ENCODE data around the gene EDC4.

DNA sequence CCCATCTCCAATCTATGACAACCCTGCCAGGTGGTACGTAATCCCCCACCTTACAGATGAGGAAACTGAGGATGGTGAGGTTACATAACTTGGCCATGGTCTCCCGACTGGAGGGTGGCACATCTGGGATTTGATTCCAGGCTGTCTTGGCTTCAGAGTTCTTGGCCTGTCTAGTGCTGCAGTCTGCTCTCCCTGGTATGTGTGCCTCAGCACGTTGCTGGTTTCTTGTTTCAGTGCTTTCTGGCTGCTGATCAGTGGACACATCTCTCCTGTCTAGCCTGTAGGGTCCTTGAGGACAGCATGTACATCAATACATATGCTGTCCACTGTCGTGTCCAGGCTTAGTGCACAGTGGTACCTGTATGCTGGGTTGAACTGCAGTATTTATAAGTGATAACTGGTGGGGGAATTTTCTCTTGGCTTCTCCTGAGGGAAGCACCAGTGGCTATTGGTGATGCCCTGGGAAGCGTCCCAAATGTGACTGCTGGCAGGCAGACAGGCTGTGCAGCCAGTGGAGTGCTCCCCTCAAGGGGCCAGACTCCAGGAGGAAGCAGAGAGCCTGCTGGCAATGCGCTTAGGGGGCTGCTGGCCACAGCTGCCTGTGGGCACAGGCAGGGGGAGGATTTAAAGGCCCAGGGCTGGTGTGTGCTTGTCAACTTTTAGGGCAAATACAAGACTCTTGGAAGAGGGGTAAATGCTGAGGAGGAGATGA is 44.4 kb downstream of the EDC4 start:
- TF ChIP-seq, protein P1, sequence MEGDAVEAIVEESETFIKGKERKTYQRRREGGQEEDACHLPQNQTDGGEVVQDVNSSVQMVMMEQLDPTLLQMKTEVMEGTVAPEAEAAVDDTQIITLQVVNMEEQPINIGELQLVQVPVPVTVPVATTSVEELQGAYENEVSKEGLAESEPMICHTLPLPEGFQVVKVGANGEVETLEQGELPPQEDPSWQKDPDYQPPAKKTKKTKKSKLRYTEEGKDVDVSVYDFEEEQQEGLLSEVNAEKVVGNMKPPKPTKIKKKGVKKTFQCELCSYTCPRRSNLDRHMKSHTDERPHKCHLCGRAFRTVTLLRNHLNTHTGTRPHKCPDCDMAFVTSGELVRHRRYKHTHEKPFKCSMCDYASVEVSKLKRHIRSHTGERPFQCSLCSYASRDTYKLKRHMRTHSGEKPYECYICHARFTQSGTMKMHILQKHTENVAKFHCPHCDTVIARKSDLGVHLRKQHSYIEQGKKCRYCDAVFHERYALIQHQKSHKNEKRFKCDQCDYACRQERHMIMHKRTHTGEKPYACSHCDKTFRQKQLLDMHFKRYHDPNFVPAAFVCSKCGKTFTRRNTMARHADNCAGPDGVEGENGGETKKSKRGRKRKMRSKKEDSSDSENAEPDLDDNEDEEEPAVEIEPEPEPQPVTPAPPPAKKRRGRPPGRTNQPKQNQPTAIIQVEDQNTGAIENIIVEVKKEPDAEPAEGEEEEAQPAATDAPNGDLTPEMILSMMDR (IDR thresholded peaks at IDR 0.05; ENCODE audit: poor library complexity, severe bottlenecking) = no peak
- TF ChIP-seq TAF1 (IDR thresholded peaks at IDR 0.05; ENCODE audit: low read depth) (no peak), EZH2 (IDR thresholded peaks at IDR 0.05; ENCODE audit: borderline replicate concordance, insufficient read depth, low read length, poor library complexity, severe bottlenecking) (no peak), RAD21 (conservative IDR thresholded peaks at IDR 0.05) (no peak)
- TF ChIP-seq, protein P2, sequence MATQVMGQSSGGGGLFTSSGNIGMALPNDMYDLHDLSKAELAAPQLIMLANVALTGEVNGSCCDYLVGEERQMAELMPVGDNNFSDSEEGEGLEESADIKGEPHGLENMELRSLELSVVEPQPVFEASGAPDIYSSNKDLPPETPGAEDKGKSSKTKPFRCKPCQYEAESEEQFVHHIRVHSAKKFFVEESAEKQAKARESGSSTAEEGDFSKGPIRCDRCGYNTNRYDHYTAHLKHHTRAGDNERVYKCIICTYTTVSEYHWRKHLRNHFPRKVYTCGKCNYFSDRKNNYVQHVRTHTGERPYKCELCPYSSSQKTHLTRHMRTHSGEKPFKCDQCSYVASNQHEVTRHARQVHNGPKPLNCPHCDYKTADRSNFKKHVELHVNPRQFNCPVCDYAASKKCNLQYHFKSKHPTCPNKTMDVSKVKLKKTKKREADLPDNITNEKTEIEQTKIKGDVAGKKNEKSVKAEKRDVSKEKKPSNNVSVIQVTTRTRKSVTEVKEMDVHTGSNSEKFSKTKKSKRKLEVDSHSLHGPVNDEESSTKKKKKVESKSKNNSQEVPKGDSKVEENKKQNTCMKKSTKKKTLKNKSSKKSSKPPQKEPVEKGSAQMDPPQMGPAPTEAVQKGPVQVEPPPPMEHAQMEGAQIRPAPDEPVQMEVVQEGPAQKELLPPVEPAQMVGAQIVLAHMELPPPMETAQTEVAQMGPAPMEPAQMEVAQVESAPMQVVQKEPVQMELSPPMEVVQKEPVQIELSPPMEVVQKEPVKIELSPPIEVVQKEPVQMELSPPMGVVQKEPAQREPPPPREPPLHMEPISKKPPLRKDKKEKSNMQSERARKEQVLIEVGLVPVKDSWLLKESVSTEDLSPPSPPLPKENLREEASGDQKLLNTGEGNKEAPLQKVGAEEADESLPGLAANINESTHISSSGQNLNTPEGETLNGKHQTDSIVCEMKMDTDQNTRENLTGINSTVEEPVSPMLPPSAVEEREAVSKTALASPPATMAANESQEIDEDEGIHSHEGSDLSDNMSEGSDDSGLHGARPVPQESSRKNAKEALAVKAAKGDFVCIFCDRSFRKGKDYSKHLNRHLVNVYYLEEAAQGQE (IDR thresholded peaks at IDR 0.05; ENCODE audit: borderline replicate concordance) = no peak

Measured in neural cell (in vitro differentiated cells).